H1 (cell line): Measurements from ENCODE around the gene TANC1. TPM values are rescaled to one million over a fixed set of nuclear protein-coding genes. Genes with fewer than 3 reads are reported as not detected.

Source experiments
- CTCF ChIA-PET: fragments of 300-600 bp; sonication (Branson Sonifier 250); formaldehyde crosslinking; loops from one replicate; lab custom pipeline; 2021; ENCODE audit not compliant: partially characterized antibody; lab: Charles Lee
- POLR2A ChIA-PET: fragments of 300-600 bp; sonication (Branson Sonifier 250); formaldehyde crosslinking; loops from one replicate; lab custom pipeline; 2021; ENCODE audit warnings: inconsistent platforms; ENCODE audit not compliant: partially characterized antibody; lab: Charles Lee
- DNase-seq, 2 experiments: peaks; one replicate each; pipeline versions ENCODE4 v3.0.0 to v3.0.0-alpha.2; 2010 to 2022; ENCODE audit warnings: low spot score in 2 of 2, low read depth in 1 of 2, mixed read lengths in 1 of 2
- FAIRE-seq: peaks from 2 replicates; lab custom pipeline; 2011; peaks lifted over from hg19 to GRCh38; lab: Jason Lieb, UNC
- H2AFZ ChIP-seq: 2 replicates; pipeline ENCODE4 v1.8.1; 2012; ENCODE audit warnings: low read length, inconsistent platforms
- H2AK5ac ChIP-seq: 2 replicates; pipeline ENCODE4 v1.6.1; 2013; ENCODE audit warnings: low read depth, low read length
- H2BK120ac ChIP-seq: replicated peaks from 2 replicates; pipeline ENCODE3; 2013; ENCODE audit warnings: low read depth, low read length, inconsistent platforms
- H2BK12ac ChIP-seq: 2 replicates; pipeline ENCODE4 v1.6.1; 2013; ENCODE audit warnings: low read depth, low read length
- H2BK15ac ChIP-seq: 2 replicates; pipeline ENCODE4 v1.6.1; 2013; ENCODE audit warnings: low read length
- H2BK20ac ChIP-seq: 2 replicates; pipeline ENCODE4 v1.6.1; 2013; ENCODE audit warnings: low read length
- H2BK5ac ChIP-seq: 2 replicates; pipeline ENCODE4 v1.6.1; 2013; ENCODE audit warnings: low read depth, low read length
- H3K14ac ChIP-seq: 2 replicates; pipeline ENCODE4 v1.6.1; 2013; ENCODE audit warnings: inconsistent platforms; ENCODE audit not compliant: insufficient read length
- H3K18ac ChIP-seq: 2 replicates; pipeline ENCODE4 v1.6.1; 2013; ENCODE audit warnings: low read length; ENCODE audit errors: extremely low read depth
- H3K23ac ChIP-seq: 2 replicates; pipeline ENCODE4 v1.6.1; 2013; ENCODE audit warnings: inconsistent platforms; ENCODE audit not compliant: insufficient read length
- H3K23me2 ChIP-seq: 2 replicates; pipeline ENCODE4 v1.6.1; 2013; ENCODE audit warnings: low read depth, low read length
- H3K27ac ChIP-seq: 2 replicates; pipeline ENCODE4 v1.6.1; 2011; ENCODE audit warnings: low read depth, low read length, inconsistent platforms
- H3K27me3 ChIP-seq, 4 experiments: replicated peaks in 1 of 4; 1 replicate in 1 of 4; 2 replicates in 3 of 4; pipeline versions ENCODE4 v1.6.1 to v1.8.1; 2011 to 2013; ENCODE audit warnings: low read length in 3 of 4, mild to moderate bottlenecking in 3 of 4, inconsistent platforms in 2 of 4, mixed read lengths in 2 of 4, moderate library complexity in 1 of 4; ENCODE audit not compliant: control insufficient read depth in 3 of 4, insufficient read depth in 3 of 4; ENCODE audit errors: extremely low read depth in 1 of 4
- H3K36me3 ChIP-seq, 4 experiments: 2 replicates each; pipeline versions ENCODE4 v1.6.1 to v1.8.1; 2011 to 2013; ENCODE audit warnings: mild to moderate bottlenecking in 4 of 4, low read length in 3 of 4, moderate library complexity in 2 of 4, control low read depth in 1 of 4, inconsistent platforms in 1 of 4; ENCODE audit not compliant: insufficient read depth in 4 of 4, control insufficient read depth in 2 of 4
- H3K4ac ChIP-seq: replicated peaks from 2 replicates; pipeline ENCODE3; 2013; ENCODE audit warnings: low read length, low read depth, mixed read lengths, inconsistent platforms; ENCODE audit not compliant: insufficient read length
- H3K4me1 ChIP-seq, 4 experiments: replicated peaks in 1 of 4; 1 replicate in 1 of 4; 2 replicates in 3 of 4; pipeline versions ENCODE4 v1.6.1 to v1.8.1; 2011 to 2013; ENCODE audit warnings: low read length in 3 of 4, inconsistent platforms in 2 of 4, mixed read lengths in 1 of 4; ENCODE audit not compliant: insufficient read depth in 4 of 4, control insufficient read depth in 3 of 4
- H3K4me2 ChIP-seq, 2 experiments: 2 replicates each; pipeline versions ENCODE4 v1.6.1 to v1.8.1; 2011 to 2013; ENCODE audit warnings: low read depth in 2 of 2, low read length in 2 of 2, control low read depth in 1 of 2, inconsistent platforms in 1 of 2, mild to moderate bottlenecking in 1 of 2; ENCODE audit not compliant: insufficient read depth in 1 of 2
- H3K4me3 ChIP-seq, 4 experiments: fragments of 200-600, 300-600 bp in 1 of 4; sonication (generic), shearing (Covaris generic), sonication (Bioruptor Twin) in 1 of 4; 2 replicates each; pipeline versions ENCODE4 v1.5.1 to v1.8.1; 2011 to 2016; ENCODE audit warnings: low read length in 4 of 4, low read depth in 3 of 4, control low read depth in 2 of 4, inconsistent platforms in 2 of 4, mild to moderate bottlenecking in 2 of 4, mixed read lengths in 1 of 4, moderate library complexity in 1 of 4; ENCODE audit not compliant: insufficient read depth in 2 of 4; ENCODE audit errors: extremely low read depth in 1 of 4
- H3K56ac ChIP-seq: replicated peaks from 2 replicates; pipeline ENCODE3; 2013; ENCODE audit warnings: low read depth, mild to moderate bottlenecking, mixed read lengths, low read length, inconsistent platforms; ENCODE audit not compliant: insufficient read length
- H3K79me1 ChIP-seq: 2 replicates; pipeline ENCODE4 v1.6.1; 2013; ENCODE audit warnings: low read depth, low read length, control low read depth
- H3K79me2 ChIP-seq, 2 experiments: 2 replicates each; pipeline versions ENCODE4 v1.6.1 to v1.8.1; 2012 to 2013; ENCODE audit warnings: low read length in 2 of 2, mild to moderate bottlenecking in 2 of 2, inconsistent platforms in 1 of 2; ENCODE audit not compliant: insufficient read depth in 2 of 2, control insufficient read depth in 1 of 2
- H3K9ac ChIP-seq, 4 experiments: replicated peaks in 1 of 4; 1 replicate in 1 of 4; 2 replicates in 3 of 4; pipeline versions ENCODE4 v1.6.1 to v1.8.1; 2011 to 2013; ENCODE audit warnings: low read depth in 3 of 4, low read length in 3 of 4, control low read depth in 2 of 4, mild to moderate bottlenecking in 2 of 4, moderate library complexity in 2 of 4, inconsistent platforms in 1 of 4; ENCODE audit errors: extremely low read depth in 1 of 4
- H3K9me3 ChIP-seq, 2 experiments: 2 replicates each; pipeline versions ENCODE4 v1.6.1 to v1.8.1; 2012 to 2013; ENCODE audit warnings: mild to moderate bottlenecking in 2 of 2, moderate library complexity in 2 of 2, control low read depth in 1 of 2, inconsistent platforms in 1 of 2, low read depth in 1 of 2, low read length in 1 of 2, mixed read lengths in 1 of 2; ENCODE audit not compliant: insufficient read depth in 2 of 2
- H4K20me1 ChIP-seq, 2 experiments: replicated peaks in 1 of 2; 2 replicates each; pipeline versions ENCODE3 to v1.8.1; 2011 to 2013; ENCODE audit warnings: inconsistent platforms in 2 of 2, low read length in 2 of 2, mild to moderate bottlenecking in 1 of 2; ENCODE audit not compliant: insufficient read depth in 2 of 2, control insufficient read depth in 1 of 2
- H4K5ac ChIP-seq: 2 replicates; pipeline ENCODE4 v1.6.1; 2013; ENCODE audit warnings: low read length, low read depth, mixed read lengths, inconsistent platforms; ENCODE audit not compliant: insufficient read length
- H4K8ac ChIP-seq: 2 replicates; pipeline ENCODE4 v1.8.0; 2013; ENCODE audit warnings: mild to moderate bottlenecking, moderate library complexity, low read length, inconsistent platforms; ENCODE audit not compliant: insufficient read depth; ENCODE audit errors: extremely low read depth
- H4K91ac ChIP-seq: replicated peaks from 2 replicates; pipeline ENCODE3; 2013; ENCODE audit warnings: low read length, mixed read lengths, inconsistent platforms; ENCODE audit not compliant: insufficient read length
- CTBP2 ChIP-seq: IDR thresholded peaks from 2 replicates; pipeline ENCODE4 v1.7.0; 2011; ENCODE audit warnings: borderline replicate concordance, mild to moderate bottlenecking, moderate library complexity, mixed read lengths, low read length; ENCODE audit not compliant: insufficient read depth, insufficient read length
- EP300 ChIP-seq, 2 experiments: IDR thresholded peaks; 1 replicate in 1 of 2; 2 replicates in 1 of 2; pipeline ENCODE4 v1.6.1; 2011 to 2012; ENCODE audit warnings: low read depth in 2 of 2, low read length in 2 of 2, mild to moderate bottlenecking in 2 of 2, borderline replicate concordance in 1 of 2, inconsistent platforms in 1 of 2, moderate library complexity in 1 of 2
- EZH2 ChIP-seq: fragments of 200-600 bp; sonication (generic); IDR thresholded peaks from 2 replicates; pipeline ENCODE4 v1.7.1; 2012; ENCODE audit warnings: low read depth, mild to moderate bottlenecking, moderate library complexity, low read length, inconsistent platforms; ENCODE audit not compliant: severe bottlenecking
- FOSL1 ChIP-seq: IDR thresholded peaks from 2 replicates; pipeline ENCODE4 v1.6.1; 2011; ENCODE audit warnings: mild to moderate bottlenecking, low read depth, low read length, moderate library complexity; ENCODE audit not compliant: insufficient read depth
- KDM4A ChIP-seq: IDR thresholded peaks from one replicate; pipeline ENCODE4 v1.7.1; 2012; ENCODE audit warnings: low read depth, mild to moderate bottlenecking, moderate library complexity, low read length, inconsistent platforms; ENCODE audit not compliant: severe bottlenecking
- POLR2AphosphoS5 ChIP-seq: IDR thresholded peaks from 2 replicates; pipeline ENCODE4 v1.6.1; 2011; ENCODE audit warnings: low read depth, low read length
- RNF2 ChIP-seq: fragments of 200-900, 300-1000 bp; sonication (generic); IDR thresholded peaks from 2 replicates; pipeline ENCODE4 v1.7.1; 2016; ENCODE audit warnings: borderline replicate concordance, low read depth, mild to moderate bottlenecking, antibody characterized with exemption, low read length; ENCODE audit not compliant: poor library complexity, severe bottlenecking; ENCODE audit errors: missing control alignments
- SIN3A ChIP-seq, 2 experiments: IDR thresholded peaks in 1 of 2; conservative IDR thresholded peaks in 1 of 2; 2 replicates each; pipeline ENCODE4 v1.6.1; 2011 to 2012; ENCODE audit warnings: low read length in 2 of 2, improper control_type of control experiment in 1 of 2, low read depth in 1 of 2, mild to moderate bottlenecking in 1 of 2
- TCF12 ChIP-seq: IDR thresholded peaks from 2 replicates; pipeline ENCODE4 v1.6.1; 2011; ENCODE audit warnings: low read depth, mild to moderate bottlenecking, low read length
- YY1 ChIP-seq: IDR thresholded peaks from 2 replicates; pipeline ENCODE4 v1.6.1; 2011; ENCODE audit warnings: low read depth, mild to moderate bottlenecking, low read length
- WGBS, 2 experiments: shearing (Covaris generic) in 1 of 2; methylation state at CpG; one replicate each; pipeline versions ENCODE4 v1.1.6 to v1.1.7; 2013 to 2015; ENCODE audit warnings: low lambda C conversion rate in 2 of 2, mixed read lengths in 2 of 2, inconsistent platforms in 1 of 2, low coverage in 1 of 2, missing lambda C conversion rate in 1 of 2; ENCODE audit not compliant: insufficient replicate concordance in 2 of 2, insufficient coverage in 1 of 2, insufficient read length in 1 of 2; ENCODE audit errors: extremely low coverage in 1 of 2, missing lambda C conversion rate in 1 of 2; 5-methylcytosine and 5-hydroxymethylcytosine counted together
- polyA plus RNA-seq, 7 experiments: library from polyadenylated mRNA; depleted of rRNA in 3 of 7; stranded (reverse) in 5 of 7; unstranded in 2 of 7; fragments of >200 nt in 5 of 7; fragments of 200-250 nt in 2 of 7; gene quantifications; 1 replicate in 5 of 7; 2 replicates in 1 of 7; 4 replicates in 1 of 7; pipeline versions ENCODE4 v1.2.1 to v1.2.3, GENCODE V29; 2011 to 2013; ENCODE audit warnings: missing spikeins in 2 of 7, mixed read lengths in 2 of 7
- total RNA-seq: library from RNA; stranded (reverse); fragmentation: NEBNext Ultra II Directional; extraction: Animal tissue kit (Norgen Biotek cat#: 25700); gene quantifications from 2 replicates; pipeline ENCODE4 v1.2.1, GENCODE V29; 2021

The TANC1 gene
- total and polyA plus RNA-seq, 2 of the 8 experiments (the other 6 are each of a cell fraction or from before 2014, with no cell fraction given): 4.1 to 7.6 TPM

DNA sequence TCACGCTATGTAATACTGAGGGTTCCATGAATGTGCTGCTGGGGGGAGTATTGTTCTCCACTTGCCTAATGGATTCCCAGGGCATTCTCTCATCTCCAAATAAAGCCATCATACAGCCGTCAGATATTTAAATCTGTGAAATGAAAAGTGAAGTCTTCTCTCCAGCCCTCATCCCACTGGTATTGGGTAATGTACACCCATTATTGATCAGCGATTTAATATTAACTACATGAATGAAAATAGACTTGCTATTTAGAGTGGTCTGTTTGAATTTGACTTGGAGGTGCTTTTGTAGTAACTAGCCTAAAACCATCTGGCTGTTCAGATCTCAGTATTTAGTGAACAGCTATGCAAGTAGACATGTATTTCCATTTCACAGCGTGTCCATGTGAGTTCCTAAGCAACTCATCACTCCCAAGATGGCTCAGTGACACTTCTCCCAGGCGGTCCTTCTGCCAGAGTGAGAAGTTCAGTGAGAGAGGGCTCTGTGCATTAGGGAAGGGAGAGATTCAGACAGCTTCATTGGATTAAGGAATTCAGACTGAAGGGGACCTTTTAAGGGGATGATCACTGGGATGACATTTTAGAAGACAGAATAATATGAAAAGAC, 177.4 kb downstream of the TANC1 start:
- H3K4me1 ChIP-seq: peaks cover 0 to 8% (median 2%) of the 10 kb centered on the region in 4 experiments; a peak in 3 of 7 replicates
- TF ChIP-seq RNF2 (no peak), FOSL1 (no peak), TCF12 (no peak), SIN3A (conservative IDR thresholded peaks at IDR 0.05 in 1 of 2, IDR thresholded peaks at IDR 0.05 in 1 of 2; ENCODE audit: low read depth in 1 of 2, low read length in 2 of 2) (no peak), YY1 (no peak), EP300 (IDR thresholded peaks at IDR 0.05; ENCODE audit: borderline replicate concordance in 1 of 2, low read depth in 2 of 2, low read length in 2 of 2) (no peak), EZH2 (no peak), CTBP2 (no peak), KDM4A (no peak), POLR2AphosphoS5 (no peak)
- H3K23me2 ChIP-seq: no peaks in the 10 kb centered on the region
- no peak for DNase-seq
- CTCF ChIA-PET: interaction anchor here (1.7 to 6.6 kb wide), 2 partner anchors 26 to 71 kb away, joined by 3 to 28 read pairs; no protein-coding TSS in a partner anchor
- H3K9ac ChIP-seq: no peak overlapping the region
- no peak overlapping the region for H2AFZ ChIP-seq
- H2BK5ac ChIP-seq: no peak overlapping the region
- H2BK15ac ChIP-seq: no peak overlapping the region
- H3K4me3 ChIP-seq: no peak overlapping the region
- H3K79me2 ChIP-seq: no peaks in the 10 kb centered on the region
- H4K5ac ChIP-seq: no peak overlapping the region
- POLR2A ChIA-PET: no interaction called here
- H2BK12ac ChIP-seq: no peak overlapping the region
- H3K79me1 ChIP-seq: no peaks in the 10 kb centered on the region
- H2AK5ac ChIP-seq: no peak overlapping the region
- H3K27me3 ChIP-seq: no peaks in the 10 kb centered on the region
- no peak overlapping the region for H3K4me2 ChIP-seq
- H3K36me3 ChIP-seq: no peaks in the 10 kb centered on the region
- H3K56ac ChIP-seq: no peak overlapping the region
- H4K8ac ChIP-seq: no peak overlapping the region
- WGBS, 2 experiments: 94% methylated on average over 5 of the region's 5 CpGs; no CpG with 5 or more reads in 1 of the 2 experiments
- H3K27ac ChIP-seq: no peak overlapping the region
- H2BK20ac ChIP-seq: no peak overlapping the region
- no peak for FAIRE-seq
- no peaks in the 10 kb centered on the region for H4K20me1 ChIP-seq
- H3K4ac ChIP-seq: no peak overlapping the region
- no peak overlapping the region for H2BK120ac ChIP-seq
- no peak overlapping the region for H3K23ac ChIP-seq
- no peak overlapping the region for H3K18ac ChIP-seq
- no peaks in the 10 kb centered on the region for H3K9me3 ChIP-seq
- H3K14ac ChIP-seq: no peak overlapping the region
- H4K91ac ChIP-seq: no peak overlapping the region
